Progenitor cell of endocrine pancreas (in vitro differentiated cells): ENCODE data around the gene ECHDC1. TPM values are rescaled to one million over a fixed set of nuclear protein-coding genes. Genes with fewer than 3 reads are reported as not detected.
A peak's percentile ranks its signal among the peaks of the same experiment; 100 is the strongest.

ENCODE experiments used
- DNase-seq: peaks from one replicate; pipeline ENCODE4 v3.0.0; 2021; ENCODE audit warnings: low spot score; ENCODE audit not compliant: unreplicated experiment
- H3K27ac Mint-ChIP-seq: 2 replicates; pipeline ENCODE4 v1.8.0; 2021; ENCODE audit warnings: mild to moderate bottlenecking, moderate library complexity, mixed read lengths
- H3K27me3 Mint-ChIP-seq: 2 replicates; pipeline ENCODE4 v1.8.0; 2021; ENCODE audit warnings: mixed read lengths
- H3K36me3 Mint-ChIP-seq: 2 replicates; pipeline ENCODE4 v1.8.0; 2022; ENCODE audit warnings: mixed read lengths; ENCODE audit not compliant: insufficient read depth
- H3K4me1 Mint-ChIP-seq: 2 replicates; pipeline ENCODE4 v1.8.0; 2021; ENCODE audit warnings: low read depth, mixed read lengths
- H3K4me3 Mint-ChIP-seq: 2 replicates; pipeline ENCODE4 v1.8.0; 2021; ENCODE audit warnings: low read depth, mild to moderate bottlenecking, moderate library complexity, mixed read lengths
- H3K9me3 Mint-ChIP-seq: 2 replicates; pipeline ENCODE4 v1.8.0; 2021; ENCODE audit warnings: low read depth, mixed read lengths
- long read RNA-seq: library from polyadenylated mRNA; unstranded; transcript quantifications from one replicate; pipeline ENCODE4 v2.0.0, GENCODE V29; 2020
- total RNA-seq: library from RNA; stranded (reverse); gene quantifications from 2 replicates; pipeline ENCODE4 v1.2.1, GENCODE V29; 2021
- TF ChIP-seq, protein P1 (sequence below): fragments of 200-600 bp; sonication (generic); IDR thresholded peaks from one replicate; pipeline ENCODE4 v1.5.0; 2021; ENCODE audit warnings: antibody characterized with exemption, mild to moderate bottlenecking; ENCODE audit not compliant: unreplicated experiment

The ECHDC1 gene, protein sequence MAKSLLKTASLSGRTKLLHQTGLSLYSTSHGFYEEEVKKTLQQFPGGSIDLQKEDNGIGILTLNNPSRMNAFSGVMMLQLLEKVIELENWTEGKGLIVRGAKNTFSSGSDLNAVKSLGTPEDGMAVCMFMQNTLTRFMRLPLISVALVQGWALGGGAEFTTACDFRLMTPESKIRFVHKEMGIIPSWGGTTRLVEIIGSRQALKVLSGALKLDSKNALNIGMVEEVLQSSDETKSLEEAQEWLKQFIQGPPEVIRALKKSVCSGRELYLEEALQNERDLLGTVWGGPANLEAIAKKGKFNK
- total RNA-seq = 60.3 and 62.0 TPM in 2 replicates
- long read RNA-seq, transcript ECHDC1-203 (5 exons, 1,354 nt) = minor isoform, 63 of 317 reads
- long read RNA-seq, transcript ECHDC1-214 (6 exons, 2,443 nt) = minor isoform, 8 of 317 reads
- long read RNA-seq, transcript ECHDC1-210 (6 exons, 2,341 nt) = major isoform, 142 of 317 reads
- long read RNA-seq, transcript ECHDC1-222 (6 exons, 2,585 nt) = minor isoform, 7 of 317 reads
- long read RNA-seq, partial matches to known transcripts = 63 of 317 reads
- long read RNA-seq, other reads (novel, unspliced or antisense) = 30 of 317 reads

DNA sequence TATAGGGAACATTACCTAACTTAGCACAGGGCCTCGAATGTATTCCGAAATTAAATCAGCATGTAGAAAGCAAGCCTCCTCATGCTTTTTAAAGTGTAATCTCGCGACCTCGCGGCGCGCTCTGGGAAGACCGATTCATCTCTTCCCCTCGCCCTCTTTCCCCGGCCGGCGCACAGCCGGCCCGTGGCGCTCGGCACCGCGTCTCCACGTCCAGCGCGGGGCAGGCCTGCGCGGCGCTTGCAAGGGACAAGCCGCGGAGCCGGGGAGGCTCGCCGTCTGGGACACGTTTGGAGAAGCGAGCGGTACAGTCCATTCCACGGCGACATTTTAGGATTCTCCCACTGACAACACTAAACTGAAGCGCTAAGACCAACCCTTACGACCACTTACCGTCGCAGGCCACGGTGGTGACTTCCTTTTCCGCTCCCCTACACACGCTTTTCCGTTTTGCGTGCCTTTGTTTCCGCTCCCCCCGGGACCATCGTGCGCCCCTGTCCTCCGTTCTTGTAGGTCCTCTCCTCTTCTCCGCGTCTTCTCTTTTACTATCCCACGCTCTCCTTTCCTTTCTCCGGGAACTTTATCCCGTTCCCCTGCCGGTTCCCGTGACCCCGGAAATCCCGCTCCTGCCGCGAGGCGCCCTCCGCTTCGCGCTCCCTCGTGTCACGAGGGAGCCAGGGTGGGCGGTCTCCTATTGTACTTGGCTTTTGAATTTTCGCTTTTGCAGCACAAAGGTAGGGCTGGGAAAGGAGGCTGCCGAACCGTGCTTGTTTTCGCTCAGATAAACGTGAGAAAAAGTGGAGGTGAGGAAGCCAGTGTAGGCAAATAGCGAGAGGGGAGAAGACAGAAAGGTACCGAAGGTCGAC lies at the start of gene ECHDC1:
Gene ECHDC1 (minus strand): TSS at position 664 of the 863 bp plus-strand sequence. CDS start 12,581 bp downstream, outside the sequence.
- H3K27ac Mint-ChIP-seq = no peak within 1 kb of the TSS
- H3K36me3 Mint-ChIP-seq = peaks cover 9% of the 10 kb centered on the region
- TF ChIP-seq, protein P1, sequence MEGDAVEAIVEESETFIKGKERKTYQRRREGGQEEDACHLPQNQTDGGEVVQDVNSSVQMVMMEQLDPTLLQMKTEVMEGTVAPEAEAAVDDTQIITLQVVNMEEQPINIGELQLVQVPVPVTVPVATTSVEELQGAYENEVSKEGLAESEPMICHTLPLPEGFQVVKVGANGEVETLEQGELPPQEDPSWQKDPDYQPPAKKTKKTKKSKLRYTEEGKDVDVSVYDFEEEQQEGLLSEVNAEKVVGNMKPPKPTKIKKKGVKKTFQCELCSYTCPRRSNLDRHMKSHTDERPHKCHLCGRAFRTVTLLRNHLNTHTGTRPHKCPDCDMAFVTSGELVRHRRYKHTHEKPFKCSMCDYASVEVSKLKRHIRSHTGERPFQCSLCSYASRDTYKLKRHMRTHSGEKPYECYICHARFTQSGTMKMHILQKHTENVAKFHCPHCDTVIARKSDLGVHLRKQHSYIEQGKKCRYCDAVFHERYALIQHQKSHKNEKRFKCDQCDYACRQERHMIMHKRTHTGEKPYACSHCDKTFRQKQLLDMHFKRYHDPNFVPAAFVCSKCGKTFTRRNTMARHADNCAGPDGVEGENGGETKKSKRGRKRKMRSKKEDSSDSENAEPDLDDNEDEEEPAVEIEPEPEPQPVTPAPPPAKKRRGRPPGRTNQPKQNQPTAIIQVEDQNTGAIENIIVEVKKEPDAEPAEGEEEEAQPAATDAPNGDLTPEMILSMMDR = no peak
- H3K9me3 Mint-ChIP-seq = peaks cover 6% of the 10 kb centered on the region
- DNase-seq = peak; percentile 47
- no peaks in the 10 kb centered on the region for H3K27me3 Mint-ChIP-seq
- no peak within 1 kb of the TSS for H3K4me3 Mint-ChIP-seq
- H3K4me1 Mint-ChIP-seq = peaks cover 6% of the 10 kb centered on the region

DNA sequence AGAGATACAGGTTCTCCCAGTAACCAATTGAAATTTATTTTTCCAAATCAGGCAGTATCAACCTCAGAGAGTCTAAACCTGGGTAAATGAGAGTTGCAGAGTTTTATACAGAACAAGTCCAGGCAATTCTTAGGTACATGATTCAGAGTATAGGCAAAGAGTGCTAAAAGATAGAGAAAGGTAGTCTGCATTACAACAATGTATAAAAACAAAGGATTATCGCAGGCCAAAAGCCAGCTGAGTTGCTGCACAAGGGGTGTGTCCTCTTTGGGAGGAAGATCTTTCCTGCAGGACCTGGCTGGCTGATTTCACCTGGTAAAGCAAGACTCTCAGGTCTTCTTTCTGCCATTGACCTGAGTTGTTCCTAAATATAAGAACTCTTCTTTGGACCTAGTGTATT lies 48.9 kb upstream of the ECHDC1 start:
- no peak overlapping the region for H3K4me3 Mint-ChIP-seq
- no peaks in the 10 kb centered on the region for H3K27me3 Mint-ChIP-seq
- no peaks in the 10 kb centered on the region for H3K9me3 Mint-ChIP-seq
- no peaks in the 10 kb centered on the region for H3K36me3 Mint-ChIP-seq
- H3K27ac Mint-ChIP-seq = no peak overlapping the region
- no peak for DNase-seq
- H3K4me1 Mint-ChIP-seq = no peaks in the 10 kb centered on the region
- TF ChIP-seq, protein P1 = no peak

DNA sequence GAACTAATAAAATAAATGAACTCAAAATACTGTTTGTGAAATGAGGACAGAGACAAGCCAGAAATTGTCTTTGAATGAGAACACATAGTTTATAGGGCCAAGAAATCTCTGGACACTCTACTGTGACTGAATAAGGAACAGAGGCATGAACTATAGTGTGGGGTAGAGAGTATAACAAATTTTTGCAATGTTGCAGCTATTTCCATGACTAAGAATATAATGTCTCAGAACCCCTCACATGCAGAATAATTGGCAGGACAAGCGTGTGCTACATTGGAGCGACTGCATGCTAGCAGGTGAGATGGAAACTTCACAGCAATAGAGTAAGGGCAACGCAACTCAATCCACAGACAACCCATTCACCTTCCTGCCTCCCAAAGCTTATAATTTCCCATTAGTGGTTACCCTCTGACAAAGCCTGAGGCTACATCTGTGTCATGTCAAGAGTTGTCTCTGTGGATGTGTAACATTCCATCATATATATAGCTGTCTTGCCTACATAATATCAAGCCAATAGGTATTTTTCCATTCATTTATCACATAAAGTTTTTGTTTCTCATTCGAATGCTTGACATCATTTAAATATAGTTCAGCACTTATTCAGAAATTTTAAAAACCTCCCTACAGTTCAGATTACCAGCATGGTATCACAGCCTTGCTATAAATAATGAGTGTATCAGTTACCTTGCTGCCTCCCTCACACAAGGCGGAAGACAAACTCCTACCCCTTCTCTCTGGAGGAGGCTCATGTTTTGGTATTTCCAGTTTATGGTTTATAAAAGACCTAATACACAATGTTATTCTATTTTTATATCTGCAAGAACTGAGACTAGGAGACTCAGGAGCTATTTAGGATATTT lies 47.9 kb upstream of the ECHDC1 start:
- TF ChIP-seq, protein P1 = no peak
- Mint-ChIP-seq H3K4me1 (no peaks in the 10 kb centered on the region), H3K36me3 (no peaks in the 10 kb centered on the region), H3K9me3 (no peaks in the 10 kb centered on the region), H3K27me3 (no peaks in the 10 kb centered on the region), H3K27ac (no peak overlapping the region), H3K4me3 (no peak overlapping the region)
- DNase-seq = no peak

DNA sequence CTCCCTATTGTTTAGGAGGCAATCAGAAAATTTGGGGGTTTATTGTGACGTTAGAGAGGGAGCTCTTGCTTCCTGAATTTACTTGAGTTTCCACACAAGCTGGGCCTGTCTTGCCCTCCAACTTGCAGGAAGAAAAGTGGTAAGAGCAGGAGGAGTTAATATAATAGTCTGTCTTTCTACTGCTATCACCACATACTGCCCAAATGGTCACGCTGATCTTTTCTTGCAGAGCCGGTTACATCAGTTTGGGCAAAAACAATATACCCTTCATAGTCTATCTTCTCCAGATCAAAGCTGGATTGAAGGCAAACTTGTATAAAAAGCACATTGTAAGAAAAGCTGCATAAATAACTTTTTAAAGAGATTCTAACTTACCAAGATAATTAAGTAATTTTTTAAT lies 46.3 kb upstream of the ECHDC1 start:
- no peaks in the 10 kb centered on the region for H3K4me1 Mint-ChIP-seq
- no peak for DNase-seq
- no peak overlapping the region for H3K27ac Mint-ChIP-seq
- H3K27me3 Mint-ChIP-seq = no peaks in the 10 kb centered on the region
- H3K9me3 Mint-ChIP-seq = no peaks in the 10 kb centered on the region
- no peak overlapping the region for H3K4me3 Mint-ChIP-seq
- TF ChIP-seq, protein P1 = no peak
- no peaks in the 10 kb centered on the region for H3K36me3 Mint-ChIP-seq
